Measurements from ENCODE around the gene MRPL3.

MRPL3 gene

DNA sequence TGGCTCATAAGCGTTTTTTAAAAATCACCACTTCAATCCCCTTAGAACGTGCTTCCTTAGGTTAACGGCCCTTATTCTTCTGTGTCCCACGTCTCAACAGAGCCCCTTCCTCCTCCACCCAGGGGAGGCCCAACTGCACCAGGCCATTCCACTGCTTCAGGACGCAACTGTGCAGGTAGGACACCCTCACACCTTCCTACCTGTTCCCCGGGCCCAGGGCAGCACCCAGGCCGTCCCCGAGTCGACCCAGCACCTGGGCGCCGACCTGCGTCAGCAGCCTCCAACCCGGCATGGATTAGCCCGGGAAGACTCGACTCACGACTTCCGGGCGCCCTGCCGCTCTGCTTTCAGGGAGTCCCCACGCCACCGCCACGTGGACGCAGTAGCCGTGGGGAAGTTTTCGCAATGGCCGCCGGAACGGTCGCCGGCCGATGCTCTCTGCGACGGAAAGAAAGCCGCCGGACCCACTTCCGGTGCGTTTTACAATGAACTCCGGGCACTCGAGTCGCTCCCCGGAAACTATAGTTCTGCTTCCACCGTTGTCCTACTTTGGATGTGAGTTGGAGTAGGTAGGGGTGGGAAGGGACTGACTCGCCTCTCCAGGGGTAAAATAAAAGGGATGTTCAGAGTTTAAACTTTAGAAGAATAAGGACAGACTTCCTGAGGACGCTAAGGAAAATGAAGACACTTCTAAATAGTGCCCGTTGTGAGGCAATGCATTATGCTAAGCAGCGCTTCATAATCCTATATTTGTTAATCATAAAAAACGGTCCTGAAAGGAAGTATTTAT lies at the start of gene MRPL3:
Gene MRPL3 (minus strand): TSS at position 442 of the 790 bp plus-strand sequence. CDS start 150 bp downstream, at position 292.
- DNase-seq = peak in 57 of 58 donors; percentile 29 to 92 (median 77)

- no peak for DNase-seq
These were observed 49.0 kb upstream of the MRPL3 start for GRCh38 chr3:131551761-131552160.

GRCh38 chr3:131550562-131551465 lies 48.0 kb upstream of the MRPL3 start:
- DNase-seq = peak in 1 of 58 donors; percentile 4

- no peak for DNase-seq
These were observed 46.6 kb upstream of the MRPL3 start for GRCh38 chr3:131549340-131549739.

DNA sequence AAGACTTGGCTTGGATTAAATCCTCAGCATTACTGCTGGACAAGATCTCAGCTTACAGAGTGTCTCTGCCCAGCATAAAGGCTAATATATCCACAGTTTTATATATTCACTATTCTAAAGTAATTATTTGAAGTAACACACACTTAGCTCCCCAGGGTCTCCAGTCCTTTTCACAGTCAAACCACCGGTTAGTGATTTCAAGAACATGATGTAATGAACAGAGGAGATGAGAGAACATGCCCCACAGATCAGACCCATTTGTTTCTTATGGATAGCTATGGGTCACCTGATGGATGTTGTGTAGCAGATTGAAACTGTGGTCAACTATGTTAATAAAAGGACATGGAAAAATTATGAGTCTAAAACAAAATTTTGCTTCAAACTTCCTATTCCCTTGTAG lies 44.8 kb upstream of the MRPL3 start:
- DNase-seq = no peak

GRCh38 chr3:131546441-131546840 lies 43.7 kb upstream of the MRPL3 start:
- DNase-seq = no peak

- DNase-seq = no peak
These were observed 41.8 kb upstream of the MRPL3 start for GRCh38 chr3:131544557-131544956.

- peak in 11 of 58 donors; percentile 1 to 27 (median 9) for DNase-seq
These were observed 40.9 kb upstream of the MRPL3 start for GRCh38 chr3:131543714-131544113.

- no peak for DNase-seq
These were observed 38.5 kb upstream of the MRPL3 start for GRCh38 chr3:131541288-131541687.

DNA sequence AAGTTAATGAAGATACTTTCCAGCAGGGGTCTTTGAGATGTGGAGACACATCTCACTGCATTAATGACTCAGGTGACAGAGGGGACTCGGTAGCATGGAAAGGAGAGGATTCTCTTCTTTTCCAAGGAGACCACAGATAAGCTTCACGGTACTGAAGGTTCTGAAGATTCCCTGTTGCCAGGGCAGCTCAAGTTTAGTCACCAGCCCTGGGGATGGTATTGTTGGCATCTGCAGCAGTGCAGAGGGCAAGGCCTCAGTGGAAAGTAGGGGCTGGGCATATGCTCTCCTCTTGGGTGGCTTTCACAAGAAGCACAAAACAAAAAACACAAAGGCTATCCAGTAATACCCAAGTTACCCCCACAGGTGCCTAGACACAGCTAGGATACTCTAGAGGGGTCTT lies 38.0 kb upstream of the MRPL3 start:
- DNase-seq = no peak

- no peak for DNase-seq
These were observed 37.4 kb upstream of the MRPL3 start for GRCh38 chr3:131540143-131540542.

DNA sequence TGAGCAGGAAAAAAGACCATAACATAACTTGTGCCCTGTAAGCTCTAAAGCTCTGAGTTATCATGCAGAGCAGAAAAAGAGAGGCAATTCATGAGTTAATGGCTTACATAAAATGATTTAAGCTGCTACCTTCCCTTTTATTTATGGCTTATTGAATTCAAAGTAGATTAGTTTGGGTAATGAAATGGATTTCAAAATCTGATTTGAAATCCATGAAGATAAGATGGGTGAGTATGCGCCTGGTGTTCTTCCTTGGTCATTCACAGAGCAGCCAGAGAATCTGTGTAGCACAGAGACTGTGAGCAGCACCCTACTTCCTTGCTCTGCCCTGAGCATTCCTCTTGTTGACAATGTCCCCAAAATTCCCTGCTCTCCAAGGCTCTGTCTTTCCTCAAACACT lies 36.2 kb upstream of the MRPL3 start:
- DNase-seq = no peak

GRCh38 chr3:131537531-131537930 lies 34.8 kb upstream of the MRPL3 start:
- no peak for DNase-seq

DNA sequence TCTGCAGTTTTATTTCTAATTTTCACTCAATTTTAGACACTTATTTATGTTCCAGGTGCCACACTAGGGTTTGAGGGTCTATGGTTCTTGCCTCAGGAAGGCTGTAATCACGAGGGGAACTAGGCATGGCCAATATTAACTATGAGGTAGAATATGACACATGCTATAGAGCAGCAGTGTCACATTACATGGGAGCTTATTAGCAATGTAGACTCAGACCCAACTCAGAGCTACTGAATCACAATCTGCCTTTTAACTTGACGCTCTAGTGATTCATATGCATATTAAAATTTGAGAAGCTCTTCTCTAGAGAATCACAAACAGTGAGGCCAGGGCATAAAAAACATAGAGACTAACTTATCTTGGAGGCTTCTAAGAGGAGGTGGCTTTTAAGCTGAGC lies 32.8 kb upstream of the MRPL3 start:
- no peak for DNase-seq

GRCh38 chr3:131535131-131535530 lies 32.4 kb upstream of the MRPL3 start:
- no peak for DNase-seq

GRCh38 chr3:131532645-131533044 lies 29.9 kb upstream of the MRPL3 start:
- DNase-seq = no peak

DNA sequence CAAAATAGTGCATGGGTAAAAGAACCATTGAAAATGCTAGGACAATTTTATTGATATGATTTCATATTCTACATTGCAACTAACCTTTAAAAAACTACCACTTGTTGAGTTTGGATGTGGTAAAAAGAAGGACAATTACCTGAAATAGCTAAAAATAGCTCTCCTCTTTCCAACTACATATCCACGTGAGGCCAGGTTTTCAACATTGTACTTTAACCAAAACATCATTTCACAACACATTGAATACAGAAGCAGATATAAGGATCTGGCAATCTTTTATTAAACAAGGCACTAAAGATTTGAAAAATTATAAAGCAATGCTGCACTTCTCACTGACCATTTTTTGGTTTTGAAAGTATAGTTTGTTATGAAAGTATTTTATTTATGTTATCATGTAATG lies 28.1 kb upstream of the MRPL3 start:
- DNase-seq = no peak

GRCh38 chr3:131530388-131530787 lies 27.6 kb upstream of the MRPL3 start:
- no peak for DNase-seq

GRCh38 chr3:131526801-131527347 lies 24.1 kb upstream of the MRPL3 start:
- peak in 39 of 58 donors; percentile 1 to 60 (median 19) for DNase-seq

- DNase-seq = peak in 27 of 58 donors; percentile 1 to 58 (median 9)
These were observed 15.9 kb upstream of the MRPL3 start for GRCh38 chr3:131518680-131519079.

- no peak for DNase-seq
These were observed 2.6 kb upstream of the MRPL3 start for GRCh38 chr3:131505421-131505820.

GRCh38 chr3:131503320-131503635 lies 507 bp upstream of the MRPL3 start:
- DNase-seq = no peak
